Activated CD8-positive, alpha-beta T cell treated with anti-CD3 and anti-CD28 coated beads for 36 hours (primary cell): ENCODE results near the gene CIROP. TPM values are rescaled to one million over a fixed set of nuclear protein-coding genes. Genes with fewer than 3 reads are reported as not detected.

Experiments
- ATAC-seq: fragments of 200-7000 bp; cut with Tn5 transposase; one replicate; pipeline ENCODE4 v1.10.0; 2021; ENCODE audit warnings: mild to moderate bottlenecking, moderate library complexity
- CTCF ChIA-PET: fragments of 350-600 bp; sonication (Branson Sonifier 250); formaldehyde crosslinking; loops from one replicate; lab custom pipeline; 2021; ENCODE audit warnings: antibody characterized with exemption; lab: Charles Lee
- POLR2A ChIA-PET: fragments of 350-600 bp; sonication (Branson Sonifier 250); formaldehyde crosslinking; loops from one replicate; lab custom pipeline; 2021; ENCODE audit warnings: antibody characterized with exemption; lab: Charles Lee
- DNase-seq: peaks from one replicate; pipeline ENCODE4 v3.0.0-alpha.2; 2020
- H3K27ac Mint-ChIP-seq: one replicate; pipeline ENCODE4 v1.8.0; 2021; ENCODE audit warnings: mild to moderate bottlenecking, mixed read lengths
- H3K27me3 Mint-ChIP-seq: one replicate; pipeline ENCODE4 v1.8.0; 2021; ENCODE audit warnings: mixed read lengths
- H3K36me3 Mint-ChIP-seq: one replicate; pipeline ENCODE4 v1.8.0; 2021; ENCODE audit warnings: low read depth, mixed read lengths
- H3K4me1 Mint-ChIP-seq: one replicate; pipeline ENCODE4 v1.8.0; 2021; ENCODE audit warnings: low read depth, mixed read lengths
- H3K4me3 Mint-ChIP-seq: one replicate; pipeline ENCODE4 v1.8.0; 2021; ENCODE audit warnings: mild to moderate bottlenecking, moderate library complexity, mixed read lengths
- H3K9me3 Mint-ChIP-seq: one replicate; pipeline ENCODE4 v1.8.0; 2021; ENCODE audit warnings: mixed read lengths
- intact Hi-C: fragments of 100-400 bp; cut with micrococcal nuclease; formaldehyde crosslinking; loops from one replicate; pipeline ENCODE4 v1.10.0; 2022
- total RNA-seq, 2 experiments: library from RNA; stranded (reverse); gene quantifications; one replicate each; pipeline ENCODE4 v1.2.3, GENCODE V29; 2021
- TF ChIP-seq, protein P1 (sequence below): fragments of 200-600 bp; IDR thresholded peaks from one replicate; pipeline ENCODE4 v1.8.0; 2022; ENCODE audit warnings: antibody characterized with exemption, mild to moderate bottlenecking

The CIROP gene
- total RNA-seq, 2 experiments from 2014 or later, result not detected

DNA sequence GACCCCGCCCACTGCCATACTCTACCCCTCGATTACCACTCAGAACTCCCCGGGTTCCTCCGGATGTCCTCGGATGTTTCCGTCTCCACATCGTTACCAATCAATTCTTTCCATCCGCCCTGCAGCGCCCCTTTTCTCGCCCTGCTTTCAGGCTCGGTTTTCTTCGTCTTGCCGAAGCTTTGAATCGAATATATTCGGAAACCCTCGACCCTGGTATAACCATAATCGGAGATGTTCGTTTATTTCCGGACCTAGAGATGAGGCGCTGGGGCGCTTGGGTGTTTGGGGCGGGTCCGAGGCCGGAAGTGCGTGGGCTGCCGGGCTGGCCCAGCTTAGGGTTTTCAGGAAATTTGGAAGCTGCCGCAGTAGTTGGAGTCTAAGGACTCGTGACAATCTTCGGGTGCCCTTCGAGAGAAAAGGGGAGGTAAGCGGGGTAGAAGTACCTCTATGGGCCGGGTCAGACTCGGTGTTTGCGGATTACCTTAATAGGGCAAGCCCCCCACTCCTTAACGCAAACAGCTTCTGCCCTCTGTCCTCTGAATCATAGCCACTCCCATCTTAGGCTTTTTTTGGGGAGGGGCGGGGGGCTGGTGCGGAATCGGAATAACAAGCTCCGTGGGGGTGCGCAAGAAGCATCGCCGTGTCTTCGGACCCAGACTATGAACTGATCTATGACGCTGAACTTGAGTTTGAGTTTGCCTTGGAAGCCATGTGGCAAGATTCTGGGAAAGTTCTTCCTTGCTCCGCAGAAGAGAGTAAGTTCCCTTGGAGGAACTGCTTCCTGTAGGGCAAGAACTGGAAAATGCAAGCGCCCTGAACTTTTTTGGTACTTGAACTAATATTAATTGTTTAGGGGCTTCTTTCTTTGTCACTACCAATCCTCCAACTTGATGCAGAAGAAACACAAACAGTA, 9.3 kb downstream of the CIROP start, which contains the start of gene C14orf119:
TSS of gene C14orf119 (plus strand) at position 310 of the 913 bp plus-strand sequence. CDS start 2,154 bp downstream, outside the sequence.
- peaks cover 41% of the 10 kb centered on the region for H3K36me3 Mint-ChIP-seq
- DNase-seq (peak; percentile 100), ATAC-seq (peak; percentile 91)
- no peaks in the 10 kb centered on the region for H3K9me3 Mint-ChIP-seq
- no peak within 1 kb of the TSS for H3K4me3 Mint-ChIP-seq
- CTCF ChIA-PET, result interaction anchor here (0.6 to 5.2 kb wide), 22 partner anchors 10 to 231 kb away, joined by 3 to 56 read pairs (median 5); partner anchors contain the start of genes AJUBA, CDH24 and PRMT5
- H3K27ac Mint-ChIP-seq, result no peak within 1 kb of the TSS
- POLR2A ChIA-PET, result interaction anchor here (0.6 to 2.7 kb wide), 19 partner anchors 10 to 565 kb away, joined by 3 to 13 read pairs (median 4); partner anchors contain the start of genes CEBPE, PABPN1, PPP1R3E and RBM23
- TF ChIP-seq, protein P1, sequence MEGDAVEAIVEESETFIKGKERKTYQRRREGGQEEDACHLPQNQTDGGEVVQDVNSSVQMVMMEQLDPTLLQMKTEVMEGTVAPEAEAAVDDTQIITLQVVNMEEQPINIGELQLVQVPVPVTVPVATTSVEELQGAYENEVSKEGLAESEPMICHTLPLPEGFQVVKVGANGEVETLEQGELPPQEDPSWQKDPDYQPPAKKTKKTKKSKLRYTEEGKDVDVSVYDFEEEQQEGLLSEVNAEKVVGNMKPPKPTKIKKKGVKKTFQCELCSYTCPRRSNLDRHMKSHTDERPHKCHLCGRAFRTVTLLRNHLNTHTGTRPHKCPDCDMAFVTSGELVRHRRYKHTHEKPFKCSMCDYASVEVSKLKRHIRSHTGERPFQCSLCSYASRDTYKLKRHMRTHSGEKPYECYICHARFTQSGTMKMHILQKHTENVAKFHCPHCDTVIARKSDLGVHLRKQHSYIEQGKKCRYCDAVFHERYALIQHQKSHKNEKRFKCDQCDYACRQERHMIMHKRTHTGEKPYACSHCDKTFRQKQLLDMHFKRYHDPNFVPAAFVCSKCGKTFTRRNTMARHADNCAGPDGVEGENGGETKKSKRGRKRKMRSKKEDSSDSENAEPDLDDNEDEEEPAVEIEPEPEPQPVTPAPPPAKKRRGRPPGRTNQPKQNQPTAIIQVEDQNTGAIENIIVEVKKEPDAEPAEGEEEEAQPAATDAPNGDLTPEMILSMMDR, result no peak
- intact Hi-C loops, result no loop called here
- no peaks in the 10 kb centered on the region for H3K27me3 Mint-ChIP-seq
- peaks cover 34% of the 10 kb centered on the region for H3K4me1 Mint-ChIP-seq

DNA sequence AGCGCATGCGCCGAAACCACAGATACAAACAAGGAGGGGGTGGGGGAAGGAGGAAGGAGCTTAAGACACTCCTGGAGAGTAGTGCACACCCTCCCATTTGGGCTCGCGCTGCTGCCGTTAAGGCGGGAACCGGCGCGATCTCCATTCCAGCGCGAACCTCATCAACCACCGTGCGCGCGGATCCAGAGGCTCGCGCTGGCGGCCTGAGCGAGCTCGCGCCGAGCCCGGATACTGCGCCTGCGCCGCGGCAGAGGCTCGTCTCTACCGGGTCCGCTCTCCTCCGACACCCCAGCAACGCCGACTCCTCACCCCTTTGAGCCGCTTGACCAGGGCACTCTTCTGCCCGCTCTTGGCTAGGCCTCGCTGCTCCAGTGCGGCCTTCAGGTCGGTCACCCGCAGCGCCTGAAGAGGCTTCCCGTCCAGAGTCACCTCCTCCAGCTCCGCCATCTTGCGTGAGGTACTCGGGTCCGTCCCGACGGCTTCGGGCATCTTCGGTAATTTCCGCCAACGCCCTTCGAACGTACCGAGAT, 10.1 kb downstream of the CIROP start, which contains the start of gene ACIN1:
TSS of gene ACIN1 (minus strand) at position 471 of the 530 bp plus-strand sequence. CDS start at position 447, 24 bp downstream.
- intact Hi-C loops, result no loop called here
- H3K4me3 Mint-ChIP-seq, result no peak within 1 kb of the TSS
- H3K27ac Mint-ChIP-seq, result no peak within 1 kb of the TSS
- peaks cover 45% of the 10 kb centered on the region for H3K36me3 Mint-ChIP-seq
- CTCF ChIA-PET, result interaction anchor here (0.6 to 5.2 kb wide), 22 partner anchors 9 to 232 kb away, joined by 3 to 56 read pairs (median 5); partner anchors contain the start of genes AJUBA, CDH24 and PRMT5
- no peaks in the 10 kb centered on the region for H3K9me3 Mint-ChIP-seq
- ATAC-seq, result peak; percentile 43
- TF ChIP-seq, protein P1, result no peak
- no peaks in the 10 kb centered on the region for H3K27me3 Mint-ChIP-seq
- peaks cover 35% of the 10 kb centered on the region for H3K4me1 Mint-ChIP-seq
- peak; percentile 86 for DNase-seq
- POLR2A ChIA-PET, result interaction anchor here (0.6 to 2.7 kb wide), 18 partner anchors 9 to 506 kb away, joined by 3 to 13 read pairs (median 4); partner anchors contain the start of genes CEBPE, DAD1, PABPN1 and PPP1R3E

DNA sequence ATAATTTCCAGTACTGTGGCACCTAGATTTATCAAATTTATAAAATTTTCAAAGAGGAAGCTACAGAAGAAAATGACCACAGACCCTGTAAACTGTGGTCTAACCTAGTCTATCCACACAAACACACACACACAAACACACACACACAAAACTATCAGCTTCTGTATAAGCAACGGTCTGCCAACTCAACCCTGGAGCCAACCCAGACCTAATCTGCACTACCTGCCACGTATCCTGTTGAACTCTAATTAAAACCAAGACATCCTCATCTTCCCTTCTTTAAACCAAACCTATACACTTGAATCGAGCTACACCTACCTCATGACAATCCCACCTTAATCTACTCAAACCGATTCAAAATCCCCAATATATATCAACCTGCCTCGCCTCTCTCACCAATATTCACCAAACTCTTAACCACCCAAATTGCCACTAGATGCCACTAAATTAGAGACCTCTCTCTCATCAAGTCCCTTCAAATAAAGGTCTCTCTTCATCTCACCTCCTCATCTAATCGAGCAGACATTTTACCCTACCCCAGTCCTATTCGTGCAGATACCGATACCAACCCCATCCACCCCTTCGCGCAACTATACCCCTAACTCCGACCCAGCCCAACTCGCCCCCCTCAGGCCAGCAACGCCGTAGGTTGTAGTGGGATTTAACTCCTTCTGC, 10.7 kb downstream of the CIROP start:
- peaks cover 48% of the 10 kb centered on the region for H3K36me3 Mint-ChIP-seq
- no peak overlapping the region for H3K4me3 Mint-ChIP-seq
- DNase-seq (no peak), ATAC-seq (no peak)
- ChIA-PET POLR2A (interaction anchor here (0.6 to 2.7 kb wide), 14 partner anchors 9 to 505 kb away, joined by 3 to 13 read pairs (median 4); partner anchors contain the start of genes CEBPE, DAD1, PABPN1 and PPP1R3E), CTCF (interaction anchor here (0.6 to 5.2 kb wide), 18 partner anchors 9 to 232 kb away, joined by 3 to 56 read pairs (median 6); partner anchors contain the start of genes AJUBA and CDH24)
- intact Hi-C loops, result no loop called here
- H3K4me1 Mint-ChIP-seq, result peaks cover 38% of the 10 kb centered on the region
- no peaks in the 10 kb centered on the region for H3K27me3 Mint-ChIP-seq
- TF ChIP-seq, protein P1, result no peak
- no peak overlapping the region for H3K27ac Mint-ChIP-seq
- no peaks in the 10 kb centered on the region for H3K9me3 Mint-ChIP-seq

DNA sequence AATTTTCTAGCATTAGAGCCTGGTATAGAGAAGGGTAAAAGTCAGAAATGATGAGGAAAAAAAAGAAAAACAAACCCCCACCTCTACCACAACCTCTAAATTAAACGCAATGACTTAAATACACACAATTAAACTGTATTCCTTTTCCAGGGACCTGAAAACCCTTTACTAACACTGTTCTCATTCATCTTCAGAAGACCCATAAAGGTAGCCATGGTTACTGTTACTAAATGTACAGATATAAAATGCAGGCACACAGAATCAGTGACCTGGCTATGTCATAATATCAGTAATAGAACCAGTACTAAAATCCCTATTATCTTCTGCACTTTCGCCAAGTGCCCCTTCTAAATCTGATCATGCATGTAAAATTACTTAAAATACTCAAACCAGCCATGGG, 11.3 kb downstream of the CIROP start:
- DNase-seq (no peak), ATAC-seq (no peak)
- ChIA-PET POLR2A (interaction anchor here (2.6 to 2.7 kb wide), 2 partner anchors 8 to 16 kb away, joined by 12 to 13 read pairs; no protein-coding TSS in a partner anchor), CTCF (interaction anchor here (1.4 to 5.2 kb wide), 6 partner anchors 13 to 134 kb away, joined by 4 to 56 read pairs (median 16); no protein-coding TSS in a partner anchor)
- Mint-ChIP-seq H3K9me3 (no peaks in the 10 kb centered on the region), H3K27me3 (no peaks in the 10 kb centered on the region), H3K4me1 (peaks cover 38% of the 10 kb centered on the region), H3K4me3 (no peak overlapping the region), H3K27ac (no peak overlapping the region), H3K36me3 (peaks cover 42% of the 10 kb centered on the region)
- intact Hi-C loops, result no loop called here
- TF ChIP-seq, protein P1, result no peak
